Keratinocyte (primary cell): ENCODE measurements around the gene EPB41L4B. TPM values are rescaled to one million over a fixed set of nuclear protein-coding genes. Genes with fewer than 3 reads are reported as not detected.

Experiments
- DNase-seq: peaks from one replicate; pipeline ENCODE4 v3.0.0-alpha.2; 2011; ENCODE audit warnings: low read depth, missing footprints, low spot score
- FAIRE-seq: peaks from 2 replicates; lab custom pipeline; 2011; peaks lifted over from hg19 to GRCh38; lab: Jason Lieb, UNC
- H2AFZ ChIP-seq: 2 replicates; pipeline ENCODE4 v1.6.0; 2012; ENCODE audit warnings: low read length, control low read depth, inconsistent platforms; ENCODE audit not compliant: control insufficient read depth
- H3K27ac ChIP-seq: 2 replicates; pipeline ENCODE4 v1.5.1; 2011; ENCODE audit warnings: low read length; ENCODE audit not compliant: control insufficient read depth, insufficient read depth
- H3K27me3 ChIP-seq: 3 replicates; pipeline ENCODE4 v1.6.0; 2011; ENCODE audit warnings: low read length; ENCODE audit not compliant: control insufficient read depth, insufficient read depth; ENCODE audit errors: extremely low read depth
- H3K36me3 ChIP-seq, 2 experiments: 2 replicates in 1 of 2; 3 replicates in 1 of 2; pipeline ENCODE4 v1.5.1; 2011; ENCODE audit warnings: low read length in 2 of 2, mild to moderate bottlenecking in 1 of 2; ENCODE audit not compliant: control insufficient read depth in 2 of 2, insufficient read depth in 2 of 2; ENCODE audit errors: extremely low read depth in 1 of 2
- H3K4me1 ChIP-seq: 3 replicates; pipeline ENCODE4 v1.5.1; 2011; ENCODE audit warnings: low read length; ENCODE audit not compliant: control insufficient read depth, insufficient read depth; ENCODE audit errors: extremely low read depth
- H3K4me2 ChIP-seq: 3 replicates; pipeline ENCODE4 v1.6.0; 2011; ENCODE audit warnings: low read depth, low read length; ENCODE audit not compliant: control insufficient read depth, insufficient read depth; ENCODE audit errors: extremely low read depth
- H3K4me3 ChIP-seq, 3 experiments: fragments of 200-600 bp in 1 of 3; sonication (generic) in 1 of 3; 2 replicates in 2 of 3; 3 replicates in 1 of 3; pipeline ENCODE4 v1.5.1; 2011 to 2016; ENCODE audit warnings: low read length in 3 of 3, mild to moderate bottlenecking in 3 of 3, control low read depth in 2 of 3, inconsistent platforms in 1 of 3, low read depth in 1 of 3, mixed read lengths in 1 of 3, mixed run types in 1 of 3, moderate library complexity in 1 of 3; ENCODE audit not compliant: control insufficient read depth in 2 of 3, insufficient read depth in 2 of 3; ENCODE audit errors: extremely low read depth in 1 of 3
- H3K79me2 ChIP-seq: 2 replicates; pipeline ENCODE4 v1.6.0; 2012; ENCODE audit warnings: low read length; ENCODE audit not compliant: control insufficient read depth, insufficient read depth
- H3K9ac ChIP-seq: 3 replicates; pipeline ENCODE4 v1.6.0; 2011; ENCODE audit warnings: low read length; ENCODE audit not compliant: control insufficient read depth, insufficient read depth; ENCODE audit errors: extremely low read depth
- H3K9me1 ChIP-seq: 3 replicates; pipeline ENCODE4 v1.6.0; 2011; ENCODE audit warnings: low read length; ENCODE audit not compliant: control insufficient read depth, insufficient read depth; ENCODE audit errors: extremely low read depth
- H3K9me3 ChIP-seq: 2 replicates; pipeline ENCODE4 v1.5.1; 2012; ENCODE audit warnings: low read depth, low read length; ENCODE audit not compliant: control insufficient read depth
- H4K20me1 ChIP-seq: 3 replicates; pipeline ENCODE4 v1.6.0; 2011; ENCODE audit warnings: low read length; ENCODE audit not compliant: control insufficient read depth, insufficient read depth; ENCODE audit errors: extremely low read depth
- CTCF ChIP-seq, 3 experiments: IDR thresholded peaks in 1 of 3; conservative IDR thresholded peaks in 1 of 3; optimal IDR thresholded peaks in 1 of 3; 2 replicates in 2 of 3; 3 replicates in 1 of 3; pipeline versions ENCODE3 to v1.5.1; 2011; ENCODE audit warnings: low read length in 3 of 3, mild to moderate bottlenecking in 3 of 3, moderate library complexity in 2 of 3, control low read depth in 1 of 3, inconsistent platforms in 1 of 3; ENCODE audit not compliant: insufficient read depth in 2 of 3; ENCODE audit errors: extremely low read depth in 1 of 3
- EZH2 ChIP-seq: IDR thresholded peaks from one replicate; pipeline ENCODE4 v1.6.1; 2012; ENCODE audit warnings: inconsistent platforms, mild to moderate bottlenecking, low read length, moderate library complexity
- dilution Hi-C: fragments of 300-500 bp; cut with MboI; formaldehyde crosslinking; loops from one replicate; pipeline ENCODE4 v1.7.0; 2020; ENCODE audit warnings: low sequenced_read_pairs; ENCODE audit not compliant: extremely low pct_ligation_motif_present
- polyA plus RNA-seq, 5 experiments: library from polyadenylated mRNA; depleted of rRNA in 3 of 5; stranded (reverse) in 3 of 5; stranded (forward) in 1 of 5; unstranded in 1 of 5; fragments of >200 nt; gene quantifications; 1 replicate in 1 of 5; 2 replicates in 3 of 5; 3 replicates in 1 of 5; pipeline versions ENCODE4 v1.2.1 to v1.2.3, GENCODE V29; 2011 to 2012; ENCODE audit warnings: missing spikeins in 2 of 5, low read depth in 1 of 5, low replicate concordance in 1 of 5

EPB41L4B gene
- polyA plus RNA-seq, 1 donor (not counting 4 experiments of a cell fraction or from before 2014, with no cell fraction given), result 13.7 TPM

GRCh38 chr9:109258481-109259302 is 62.2 kb downstream of the EPB41L4B start:
- dilution Hi-C loops, result no loop called here
- H3K9ac ChIP-seq, result no peak overlapping the region

GRCh38 chr9:109256336-109256735 is 64.5 kb downstream of the EPB41L4B start:
- Histone ChIP-seq H3K79me2 (no peaks in the 10 kb centered on the region), H3K27ac (no peak overlapping the region), H3K36me3 (peaks cover 0 to 3% of the 10 kb centered on the region in 2 experiments), H3K9me1 (peaks cover 2% of the 10 kb centered on the region), H2AFZ (no peak overlapping the region), H3K27me3 (no peaks in the 10 kb centered on the region), H3K9ac (no peak overlapping the region), H3K9me3 (no peaks in the 10 kb centered on the region), H4K20me1 (no peaks in the 10 kb centered on the region), H3K4me2 (no peak overlapping the region), H3K4me1 (peaks cover 27% of the 10 kb centered on the region), H3K4me3 (no peak overlapping the region)
- dilution Hi-C loops, result no loop called here
- no peak for TF ChIP-seq EZH2
- TF ChIP-seq CTCF (optimal IDR thresholded peaks at IDR 0.05 in 1 of 3, IDR thresholded peaks at IDR 0.05 in 1 of 3, conservative IDR thresholded peaks at IDR 0.05 in 1 of 3; ENCODE audit: extremely low read depth in 1 of 3, insufficient read depth in 2 of 3, low read length in 3 of 3), result no peak
- FAIRE-seq (no peak), DNase-seq (no peak)

More at GRCh38 chr9:109258481-109259302, 62.2 kb downstream of the EPB41L4B start:
- peaks cover 0 to 3% of the 10 kb centered on the region in 2 experiments for H3K36me3 ChIP-seq
- H4K20me1 ChIP-seq, result no peaks in the 10 kb centered on the region
- no peaks in the 10 kb centered on the region for H3K9me3 ChIP-seq
- no peak overlapping the region for H3K4me3 ChIP-seq
- H3K4me2 ChIP-seq, result no peak overlapping the region
- DNase-seq (no peak), FAIRE-seq (no peak)
- no peak for TF ChIP-seq CTCF (optimal IDR thresholded peaks at IDR 0.05 in 1 of 3, IDR thresholded peaks at IDR 0.05 in 1 of 3, conservative IDR thresholded peaks at IDR 0.05 in 1 of 3; ENCODE audit: extremely low read depth in 1 of 3, insufficient read depth in 2 of 3, low read length in 3 of 3)
- TF ChIP-seq EZH2, result no peak
- no peak overlapping the region for H2AFZ ChIP-seq
- no peak overlapping the region for H3K27ac ChIP-seq
- no peaks in the 10 kb centered on the region for H3K79me2 ChIP-seq
- no peaks in the 10 kb centered on the region for H3K27me3 ChIP-seq
- H3K4me1 ChIP-seq, result peaks cover 9% of the 10 kb centered on the region
- peaks cover 2% of the 10 kb centered on the region for H3K9me1 ChIP-seq
